Kidney epithelial cell (primary cell): ENCODE results near the gene CEBPZ. TPM values are rescaled to one million over a fixed set of nuclear protein-coding genes. Genes with fewer than 3 reads are reported as not detected.

Source experiments
- DNase-seq: peaks from one replicate; pipeline ENCODE4 v3.0.0-alpha.2; 2010; ENCODE audit warnings: low read depth
- H3K27me3 ChIP-seq: 2 replicates; pipeline ENCODE4 v1.6.0; 2011; ENCODE audit warnings: low read length; ENCODE audit not compliant: control insufficient read depth, insufficient read depth
- H3K36me3 ChIP-seq: 2 replicates; pipeline ENCODE4 v1.5.1; 2011; ENCODE audit warnings: low read length; ENCODE audit not compliant: control insufficient read depth, insufficient read depth
- H3K4me3 ChIP-seq: 2 replicates; pipeline ENCODE4 v1.5.1; 2011; ENCODE audit warnings: low read depth, mild to moderate bottlenecking, control low read depth, low read length
- CTCF ChIP-seq: IDR thresholded peaks from 2 replicates; pipeline ENCODE4 v1.5.1; 2011; ENCODE audit warnings: mild to moderate bottlenecking, moderate library complexity, low read length, control low read depth, inconsistent platforms; ENCODE audit not compliant: insufficient read depth, poor library complexity, severe bottlenecking
- total RNA-seq: library from RNA; depleted of rRNA; stranded (reverse); fragments of >200 nt; gene quantifications from 2 replicates; pipeline ENCODE4 v1.2.3, GENCODE V29; 2015

The CEBPZ gene
- total RNA-seq, 1 donor from 2014 or later: 43.2 TPM

- no peak overlapping the region for H3K4me3 ChIP-seq
- H3K36me3 ChIP-seq: no peaks in the 10 kb centered on the region
- no peak for TF ChIP-seq CTCF
- no peaks in the 10 kb centered on the region for H3K27me3 ChIP-seq
- DNase-seq: no peak
These were observed 50.8 kb downstream of the CEBPZ start for GRCh38 chr2:37180640-37181039.

GRCh38 chr2:37180006-37180639, 51.3 kb downstream of the CEBPZ start:
- no peak overlapping the region for H3K4me3 ChIP-seq
- no peak for DNase-seq
- no peak for TF ChIP-seq CTCF

GRCh38 chr2:37173741-37174140, 57.7 kb downstream of the CEBPZ start:
- no peak for DNase-seq
- no peak for TF ChIP-seq CTCF
- H3K36me3 ChIP-seq: no peaks in the 10 kb centered on the region
- no peak overlapping the region for H3K4me3 ChIP-seq
- no peaks in the 10 kb centered on the region for H3K27me3 ChIP-seq

More at GRCh38 chr2:37180006-37180639, 51.3 kb downstream of the CEBPZ start:
- no peaks in the 10 kb centered on the region for H3K36me3 ChIP-seq
- no peaks in the 10 kb centered on the region for H3K27me3 ChIP-seq

GRCh38 chr2:37171624-37171950, 59.8 kb downstream of the CEBPZ start:
- TF ChIP-seq CTCF: no peak
- Histone ChIP-seq H3K36me3 (no peaks in the 10 kb centered on the region), H3K4me3 (no peak overlapping the region), H3K27me3 (no peaks in the 10 kb centered on the region)
- no peak for DNase-seq

GRCh38 chr2:37168217-37168981, 63.0 kb downstream of the CEBPZ start:
- peak; percentile 85 for TF ChIP-seq CTCF
- no peak overlapping the region for H3K4me3 ChIP-seq
- H3K27me3 ChIP-seq: no peaks in the 10 kb centered on the region
- no peaks in the 10 kb centered on the region for H3K36me3 ChIP-seq
- DNase-seq: no peak
